NB4 (cell line): ENCODE results near the gene MPRIP.

Experiments used
- MYC ChIP-seq: IDR thresholded peaks from 2 replicates; pipeline ENCODE4 v1.6.1; 2011; ENCODE audit warnings: low read depth, low read length
- POLR2A ChIP-seq: IDR thresholded peaks from 2 replicates; pipeline ENCODE4 v1.6.1; 2011; ENCODE audit warnings: mild to moderate bottlenecking; ENCODE audit not compliant: insufficient read length; ENCODE audit errors: extremely low read depth
- TF ChIP-seq, protein P1 (sequence below): IDR thresholded peaks from 2 replicates; pipeline ENCODE4 v1.6.1; 2011; ENCODE audit warnings: low read depth, low read length
- TF ChIP-seq, protein P2 (sequence below): IDR thresholded peaks from one replicate; pipeline ENCODE4 v1.5.1; 2012; ENCODE audit warnings: low read depth, low read length

DNA sequence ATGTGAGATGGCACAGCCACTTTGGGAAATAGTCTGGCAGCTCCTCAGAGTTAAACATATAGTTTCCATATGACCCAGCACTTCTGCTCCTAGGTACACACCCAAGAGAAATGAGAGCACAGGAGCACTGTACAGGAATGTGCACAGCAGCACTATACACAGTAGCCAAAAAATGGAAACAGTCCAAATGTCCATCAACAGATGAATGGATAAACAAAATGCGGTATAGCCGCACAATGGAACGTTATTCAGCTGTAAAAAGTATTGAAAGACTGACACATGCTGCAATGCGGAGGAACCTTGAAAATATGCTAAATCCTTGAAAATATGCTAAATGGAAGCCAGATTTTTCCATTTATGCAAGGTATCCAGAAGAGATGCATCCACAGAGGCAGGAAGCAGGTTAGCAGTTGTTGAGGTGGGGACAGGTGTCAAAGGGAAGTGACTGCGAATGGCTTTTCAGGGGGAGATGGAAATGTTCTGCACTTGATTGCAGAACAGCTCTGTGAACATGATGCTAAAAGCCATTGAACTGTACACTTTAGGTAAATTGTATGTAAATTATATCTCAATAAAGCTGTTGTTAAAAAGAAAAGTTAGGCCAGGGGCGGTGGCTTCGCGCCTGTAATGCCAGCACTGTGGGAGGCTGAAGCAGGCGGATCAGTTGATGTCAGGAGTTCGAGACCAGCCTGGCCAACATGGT lies 80.7 kb downstream of the MPRIP start:
- TF ChIP-seq, protein P1, sequence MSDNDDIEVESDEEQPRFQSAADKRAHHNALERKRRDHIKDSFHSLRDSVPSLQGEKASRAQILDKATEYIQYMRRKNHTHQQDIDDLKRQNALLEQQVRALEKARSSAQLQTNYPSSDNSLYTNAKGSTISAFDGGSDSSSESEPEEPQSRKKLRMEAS = no peak
- TF ChIP-seq, protein P2, sequence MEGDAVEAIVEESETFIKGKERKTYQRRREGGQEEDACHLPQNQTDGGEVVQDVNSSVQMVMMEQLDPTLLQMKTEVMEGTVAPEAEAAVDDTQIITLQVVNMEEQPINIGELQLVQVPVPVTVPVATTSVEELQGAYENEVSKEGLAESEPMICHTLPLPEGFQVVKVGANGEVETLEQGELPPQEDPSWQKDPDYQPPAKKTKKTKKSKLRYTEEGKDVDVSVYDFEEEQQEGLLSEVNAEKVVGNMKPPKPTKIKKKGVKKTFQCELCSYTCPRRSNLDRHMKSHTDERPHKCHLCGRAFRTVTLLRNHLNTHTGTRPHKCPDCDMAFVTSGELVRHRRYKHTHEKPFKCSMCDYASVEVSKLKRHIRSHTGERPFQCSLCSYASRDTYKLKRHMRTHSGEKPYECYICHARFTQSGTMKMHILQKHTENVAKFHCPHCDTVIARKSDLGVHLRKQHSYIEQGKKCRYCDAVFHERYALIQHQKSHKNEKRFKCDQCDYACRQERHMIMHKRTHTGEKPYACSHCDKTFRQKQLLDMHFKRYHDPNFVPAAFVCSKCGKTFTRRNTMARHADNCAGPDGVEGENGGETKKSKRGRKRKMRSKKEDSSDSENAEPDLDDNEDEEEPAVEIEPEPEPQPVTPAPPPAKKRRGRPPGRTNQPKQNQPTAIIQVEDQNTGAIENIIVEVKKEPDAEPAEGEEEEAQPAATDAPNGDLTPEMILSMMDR = no peak
- TF ChIP-seq POLR2A (no peak), MYC (no peak)
